ENCODE measurements around the gene DESI1. TPM values are rescaled to one million over a fixed set of nuclear protein-coding genes. Genes with fewer than 3 reads are reported as not detected.
"Not testable (repeated sequence)": the region's sequence is repeated elsewhere in the genome, so short reads cannot be mapped to it uniquely, and the experiment has no call there.

DESI1 gene
- total RNA-seq, 1 experiment from 2014 or later = 30.2 TPM

GRCh38 chr22:41631615-41632014 is 10.8 kb upstream of the DESI1 start:
- H3K4me1 Mint-ChIP-seq = not testable (repeated sequence)

GRCh38 chr22:41631115-41631514 is 10.3 kb upstream of the DESI1 start:
- H3K4me2 ChIP-seq (ENCODE audit: insufficient read depth, insufficient read length, low read length); H3K27me3 Mint-ChIP-seq (ENCODE audit: low read depth); H2BK20ac ChIP-seq (ENCODE audit: low read depth, low read length, poor library complexity, severe bottlenecking); H3K23me2 ChIP-seq (ENCODE audit: insufficient read length, low read depth, low read length, poor library complexity, severe bottlenecking); H3K9me3 ChIP-seq (ENCODE audit: control insufficient read depth, low read depth, low read length); H4K91ac ChIP-seq (ENCODE audit: insufficient read length, low read depth, low read length); H4K8ac ChIP-seq (replicated peaks; ENCODE audit: insufficient read length, low read depth, low read length); H2BK120ac ChIP-seq (ENCODE audit: low read depth, low read length, poor library complexity, severe bottlenecking); H3K14ac ChIP-seq (ENCODE audit: insufficient read depth, low read length); H3K79me1 ChIP-seq (ENCODE audit: insufficient read depth, low read depth, low read length, poor library complexity, severe bottlenecking); H2BK5ac ChIP-seq (ENCODE audit: insufficient read length, low read length); H3K27ac ChIP-seq (ENCODE audit: insufficient read length, low read depth, low read length); H3K23ac ChIP-seq (ENCODE audit: insufficient read length, low read depth, low read length); DNase-seq; H3K9ac ChIP-seq (ENCODE audit: extremely low read depth, insufficient read length, low read length); H3K56ac ChIP-seq (ENCODE audit: insufficient read length, low read depth, low read length); H4K20me1 ChIP-seq (ENCODE audit: control insufficient read depth, insufficient read depth, insufficient read length); H3K4me3 Mint-ChIP-seq; H2AK5ac ChIP-seq (ENCODE audit: insufficient read length, low read length); H3T11ph ChIP-seq (ENCODE audit: low read length); H3K4me1 Mint-ChIP-seq; H3K4me1 ChIP-seq (ENCODE audit: insufficient read depth, low read length); H3K4ac ChIP-seq (ENCODE audit: low read depth, low read length); H3K27ac Mint-ChIP-seq; H3K27me3 ChIP-seq (ENCODE audit: insufficient read depth, low read length); H3K18ac ChIP-seq (ENCODE audit: insufficient read length, low read depth, low read length); H3K79me2 ChIP-seq (ENCODE audit: insufficient read depth, low read length); H2BK15ac ChIP-seq (ENCODE audit: low read depth, low read length); H4K5ac ChIP-seq (ENCODE audit: insufficient read length, low read depth, low read length); H2BK12ac ChIP-seq (ENCODE audit: insufficient read length, low read depth, low read length); H2AFZ ChIP-seq (ENCODE audit: low read length): not testable (repeated sequence)
- no CpG with 5 or more reads among the region's 28 CpGs for WGBS (ENCODE audit: extremely low coverage, insufficient read length, low lambda C conversion rate)
- Mint-ChIP-seq H3K9me3 (peaks cover 4 to 14% of the 10 kb centered on the region in 2 experiments; a peak in 3 of 5 replicates), H3K36me3 (ENCODE audit: insufficient read depth in 1 of 3, low read depth in 3 of 3) (peaks cover 67 to 87% (median 86%) of the 10 kb centered on the region in 3 experiments)

More at GRCh38 chr22:41631615-41632014, 10.8 kb upstream of the DESI1 start:
- peaks cover 4 to 14% of the 10 kb centered on the region in 2 experiments; a peak in 3 of 5 replicates for H3K9me3 Mint-ChIP-seq
- H3K4me3 Mint-ChIP-seq; H2AFZ ChIP-seq (ENCODE audit: low read length); H4K20me1 ChIP-seq (ENCODE audit: control insufficient read depth, insufficient read depth, insufficient read length); H2AK5ac ChIP-seq (ENCODE audit: insufficient read length, low read length); H2BK20ac ChIP-seq (ENCODE audit: low read depth, low read length, poor library complexity, severe bottlenecking); H4K8ac ChIP-seq (replicated peaks; ENCODE audit: insufficient read length, low read depth, low read length); H2BK5ac ChIP-seq (ENCODE audit: insufficient read length, low read length); H3K23me2 ChIP-seq (ENCODE audit: insufficient read length, low read depth, low read length, poor library complexity, severe bottlenecking); H3K23ac ChIP-seq (ENCODE audit: insufficient read length, low read depth, low read length); DNase-seq; H3K56ac ChIP-seq (ENCODE audit: insufficient read length, low read depth, low read length); H3K9me3 ChIP-seq (ENCODE audit: control insufficient read depth, low read depth, low read length); H2BK120ac ChIP-seq (ENCODE audit: low read depth, low read length, poor library complexity, severe bottlenecking); H3K27me3 Mint-ChIP-seq (ENCODE audit: low read depth); H4K91ac ChIP-seq (ENCODE audit: insufficient read length, low read depth, low read length); H3K79me2 ChIP-seq (ENCODE audit: insufficient read depth, low read length); H3K27ac ChIP-seq (ENCODE audit: insufficient read length, low read depth, low read length); H2BK12ac ChIP-seq (ENCODE audit: insufficient read length, low read depth, low read length); H3K27ac Mint-ChIP-seq; H3K4me1 ChIP-seq (ENCODE audit: insufficient read depth, low read length); H3K4me2 ChIP-seq (ENCODE audit: insufficient read depth, insufficient read length, low read length); H3K79me1 ChIP-seq (ENCODE audit: insufficient read depth, low read depth, low read length, poor library complexity, severe bottlenecking); H4K5ac ChIP-seq (ENCODE audit: insufficient read length, low read depth, low read length); H3K9ac ChIP-seq (ENCODE audit: extremely low read depth, insufficient read length, low read length); H3K4ac ChIP-seq (ENCODE audit: low read depth, low read length); H2BK15ac ChIP-seq (ENCODE audit: low read depth, low read length); H3K27me3 ChIP-seq (ENCODE audit: insufficient read depth, low read length); H3T11ph ChIP-seq (ENCODE audit: low read length); H3K14ac ChIP-seq (ENCODE audit: insufficient read depth, low read length); H3K18ac ChIP-seq (ENCODE audit: insufficient read length, low read depth, low read length): not testable (repeated sequence)
- WGBS (ENCODE audit: extremely low coverage, insufficient read length, low lambda C conversion rate) = no CpG with 5 or more reads among the region's 23 CpGs
- H3K36me3 Mint-ChIP-seq (ENCODE audit: insufficient read depth in 1 of 3, low read depth in 3 of 3) = peaks cover 71 to 91% (median 89%) of the 10 kb centered on the region in 3 experiments

Measured in H9 (cell line).